Gastroesophageal sphincter (tissue), 4 donors: ENCODE results near the gene THBS2. TPM values are rescaled to one million over a fixed set of nuclear protein-coding genes. Genes with fewer than 3 reads are reported as not detected.
A peak's percentile ranks its signal among the peaks of the same experiment; 100 is the strongest.

Source experiments
- ATAC-seq: fragments of 150-250 bp; one replicate; pipeline ENCODE4 v1.9.1; 2016; ENCODE audit warnings: mild to moderate bottlenecking, moderate library complexity
- H3K27ac ChIP-seq, 4 donors: fragments of 200-600 bp; sonication (generic) in 3 of 4; 1 replicate in 3 of 4; 2 replicates in 1 of 4; pipeline ENCODE4 v1.5.1; 2016 to 2019
- H3K27me3 ChIP-seq: fragments of 200-600 bp; sonication (generic); one replicate; pipeline ENCODE4 v1.5.1; 2019
- H3K36me3 ChIP-seq, 2 donors: fragments of 200-600 bp; sonication (generic); one replicate each; pipeline ENCODE4 v1.5.1; 2019; ENCODE audit warnings: control low read depth in 1 of 2
- H3K4me1 ChIP-seq, 3 donors: fragments of 200-600 bp; sonication (generic); 1 replicate in 2 of 3; 2 replicates in 1 of 3; pipeline ENCODE4 v1.5.1; 2016 to 2019; ENCODE audit warnings: control low read depth in 2 of 3
- H3K4me3 ChIP-seq, 2 donors: fragments of 200-600 bp; sonication (generic); one replicate each; pipeline ENCODE4 v1.5.1; 2019; ENCODE audit warnings: mild to moderate bottlenecking in 1 of 2, moderate library complexity in 1 of 2
- H3K9me3 ChIP-seq, 3 donors: fragments of 200-600 bp; sonication (generic); one replicate each; pipeline ENCODE4 v1.5.1; 2017 to 2019; ENCODE audit warnings: control low read depth in 2 of 3
- CTCF ChIP-seq, 4 experiments: fragments of 200-600 bp in 2 of 4; fragments of 450-650 bp in 2 of 4; sonication (generic) in 1 of 4; IDR thresholded peaks; one replicate each; pipeline ENCODE4 v1.5.1; 2017 to 2019; ENCODE audit warnings: antibody characterized with exemption in 4 of 4, mild to moderate bottlenecking in 2 of 4, moderate library complexity in 2 of 4
- EP300 ChIP-seq: sonication (generic); formaldehyde crosslinking; IDR thresholded peaks from one replicate; pipeline ENCODE4 v1.6.1; 2017; ENCODE audit warnings: antibody characterized with exemption, mild to moderate bottlenecking
- POLR2A ChIP-seq, 2 donors: fragments of 450-650 bp; IDR thresholded peaks; one replicate each; pipeline ENCODE4 v1.6.1; 2017; ENCODE audit warnings: antibody characterized with exemption in 2 of 2, mild to moderate bottlenecking in 2 of 2, moderate library complexity in 1 of 2
- POLR2AphosphoS5 ChIP-seq: sonication (generic); formaldehyde crosslinking; IDR thresholded peaks from one replicate; pipeline ENCODE4 v1.6.1; 2017; ENCODE audit warnings: antibody characterized with exemption
- WGBS, 2 donors: methylation state at CpG; one replicate each; pipeline ENCODE4 v1.1.5; 2018; ENCODE audit warnings: low coverage in 1 of 2; 5-methylcytosine and 5-hydroxymethylcytosine counted together
- total RNA-seq, 4 donors: library from RNA; depleted of rRNA; stranded (reverse); fragments of >200 nt; gene quantifications; one replicate each; pipeline ENCODE4 v1.1.0, GENCODE V29; 2016

Gene THBS2
- total RNA-seq, 4 donors from 2014 or later, result 21.5 to 41.9 (median 35.7) TPM

GRCh38 chr6:169233832-169234231 lies 19.8 kb downstream of the THBS2 start:
- no peaks in the 10 kb centered on the region for H3K9me3 ChIP-seq
- peaks cover 0 to 16% (median 0%) of the 10 kb centered on the region in 3 donors for H3K4me1 ChIP-seq
- peaks cover 0 to 45% of the 10 kb centered on the region in 2 donors for H3K36me3 ChIP-seq
- H3K4me3 ChIP-seq, result no peak overlapping the region
- no peak for ATAC-seq
- WGBS, 2 donors, result 94 to 100% methylated on average over 6 of the region's 6 CpGs
- no peak for TF ChIP-seq POLR2AphosphoS5
- no peak for TF ChIP-seq EP300
- TF ChIP-seq POLR2A (IDR thresholded peaks at IDR 0.05), result no peak
- TF ChIP-seq CTCF (IDR thresholded peaks at IDR 0.05), result no peak
- H3K27ac ChIP-seq, result no peak overlapping the region
- no peaks in the 10 kb centered on the region for H3K27me3 ChIP-seq

DNA sequence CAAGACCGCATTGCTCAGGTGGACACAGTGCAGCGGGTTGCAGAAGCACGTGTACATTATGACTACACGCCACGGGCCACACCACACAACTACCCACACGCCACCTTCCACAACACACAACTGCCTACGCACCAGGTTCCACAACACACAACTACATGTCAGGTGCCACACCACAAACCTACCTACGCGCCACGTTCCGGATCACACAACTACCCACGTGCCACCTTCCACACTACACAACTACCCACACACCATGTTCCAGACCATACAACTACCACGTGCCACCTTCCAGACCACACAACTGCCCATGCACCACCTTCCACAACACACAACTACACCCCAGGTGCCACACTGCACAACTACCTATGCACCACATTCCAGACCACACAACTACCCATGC lies 20.5 kb downstream of the THBS2 start:
- WGBS, 2 donors, result 94% methylated on average over 3 to 12 of the region's 13 CpGs
- Histone ChIP-seq H3K4me3 (no peak overlapping the region), H3K27me3 (no peaks in the 10 kb centered on the region), H3K4me1 (peaks cover 0 to 16% (median 0%) of the 10 kb centered on the region in 3 donors), H3K27ac (no peak overlapping the region), H3K9me3 (no peaks in the 10 kb centered on the region), H3K36me3 (peaks cover 0 to 49% of the 10 kb centered on the region in 2 donors)
- no peak for TF ChIP-seq CTCF (IDR thresholded peaks at IDR 0.05)
- no peak for TF ChIP-seq EP300
- no peak for TF ChIP-seq POLR2A (IDR thresholded peaks at IDR 0.05)
- no peak for TF ChIP-seq POLR2AphosphoS5
- no peak for ATAC-seq

GRCh38 chr6:169232507-169232931 lies 21.1 kb downstream of the THBS2 start:
- no peak overlapping the region for H3K27ac ChIP-seq
- H3K9me3 ChIP-seq, result no peaks in the 10 kb centered on the region
- TF ChIP-seq POLR2AphosphoS5 (no peak), CTCF (IDR thresholded peaks at IDR 0.05) (no peak), POLR2A (IDR thresholded peaks at IDR 0.05) (no peak), EP300 (no peak)
- H3K4me1 ChIP-seq, result peaks cover 0 to 16% (median 0%) of the 10 kb centered on the region in 3 donors
- no peaks in the 10 kb centered on the region for H3K27me3 ChIP-seq
- H3K4me3 ChIP-seq, result no peak overlapping the region
- no peak for ATAC-seq
- 89% methylated on average over 9 of the region's 22 CpGs; no CpG with 5 or more reads in 1 of the 2 donors for WGBS, 2 donors
- H3K36me3 ChIP-seq, result peaks cover 0 to 53% of the 10 kb centered on the region in 2 donors

GRCh38 chr6:169231790-169232506 lies 21.7 kb downstream of the THBS2 start:
- no peak for ATAC-seq
- peaks cover 0 to 16% (median 0%) of the 10 kb centered on the region in 3 donors for H3K4me1 ChIP-seq
- peaks cover 0 to 53% of the 10 kb centered on the region in 2 donors for H3K36me3 ChIP-seq
- no peaks in the 10 kb centered on the region for H3K9me3 ChIP-seq
- WGBS, 2 donors, result 88 to 100% methylated on average over 2 to 26 of the region's 55 CpGs
- H3K4me3 ChIP-seq, result no peak overlapping the region
- no peaks in the 10 kb centered on the region for H3K27me3 ChIP-seq
- no peak overlapping the region for H3K27ac ChIP-seq
- TF ChIP-seq POLR2AphosphoS5 (no peak), EP300 (no peak)

GRCh38 chr6:169230946-169231789 lies 22.5 kb downstream of the THBS2 start:
- H3K9me3 ChIP-seq, result no peaks in the 10 kb centered on the region
- H3K27ac ChIP-seq, result peak overlapping the region in 1 of 4 donors; percentile 25
- H3K4me1 ChIP-seq, result peaks cover 0 to 16% (median 0%) of the 10 kb centered on the region in 3 donors
- no peak for TF ChIP-seq POLR2A (IDR thresholded peaks at IDR 0.05)
- TF ChIP-seq CTCF (IDR thresholded peaks at IDR 0.05), result no peak
- TF ChIP-seq POLR2AphosphoS5, result no peak
- TF ChIP-seq EP300, result no peak
- 84 to 86% methylated on average over 7 to 12 of the region's 33 CpGs for WGBS, 2 donors
- peak; percentile 14 for ATAC-seq
- no peak overlapping the region for H3K4me3 ChIP-seq
- peaks cover 0 to 59% of the 10 kb centered on the region in 2 donors for H3K36me3 ChIP-seq
- no peaks in the 10 kb centered on the region for H3K27me3 ChIP-seq
